Measurements from ENCODE around the gene RASSF1.
A peak's percentile ranks its signal among the peaks of the same experiment; 100 is the strongest.

Gene RASSF1, protein sequence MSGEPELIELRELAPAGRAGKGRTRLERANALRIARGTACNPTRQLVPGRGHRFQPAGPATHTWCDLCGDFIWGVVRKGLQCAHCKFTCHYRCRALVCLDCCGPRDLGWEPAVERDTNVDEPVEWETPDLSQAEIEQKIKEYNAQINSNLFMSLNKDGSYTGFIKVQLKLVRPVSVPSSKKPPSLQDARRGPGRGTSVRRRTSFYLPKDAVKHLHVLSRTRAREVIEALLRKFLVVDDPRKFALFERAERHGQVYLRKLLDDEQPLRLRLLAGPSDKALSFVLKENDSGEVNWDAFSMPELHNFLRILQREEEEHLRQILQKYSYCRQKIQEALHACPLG

DNA sequence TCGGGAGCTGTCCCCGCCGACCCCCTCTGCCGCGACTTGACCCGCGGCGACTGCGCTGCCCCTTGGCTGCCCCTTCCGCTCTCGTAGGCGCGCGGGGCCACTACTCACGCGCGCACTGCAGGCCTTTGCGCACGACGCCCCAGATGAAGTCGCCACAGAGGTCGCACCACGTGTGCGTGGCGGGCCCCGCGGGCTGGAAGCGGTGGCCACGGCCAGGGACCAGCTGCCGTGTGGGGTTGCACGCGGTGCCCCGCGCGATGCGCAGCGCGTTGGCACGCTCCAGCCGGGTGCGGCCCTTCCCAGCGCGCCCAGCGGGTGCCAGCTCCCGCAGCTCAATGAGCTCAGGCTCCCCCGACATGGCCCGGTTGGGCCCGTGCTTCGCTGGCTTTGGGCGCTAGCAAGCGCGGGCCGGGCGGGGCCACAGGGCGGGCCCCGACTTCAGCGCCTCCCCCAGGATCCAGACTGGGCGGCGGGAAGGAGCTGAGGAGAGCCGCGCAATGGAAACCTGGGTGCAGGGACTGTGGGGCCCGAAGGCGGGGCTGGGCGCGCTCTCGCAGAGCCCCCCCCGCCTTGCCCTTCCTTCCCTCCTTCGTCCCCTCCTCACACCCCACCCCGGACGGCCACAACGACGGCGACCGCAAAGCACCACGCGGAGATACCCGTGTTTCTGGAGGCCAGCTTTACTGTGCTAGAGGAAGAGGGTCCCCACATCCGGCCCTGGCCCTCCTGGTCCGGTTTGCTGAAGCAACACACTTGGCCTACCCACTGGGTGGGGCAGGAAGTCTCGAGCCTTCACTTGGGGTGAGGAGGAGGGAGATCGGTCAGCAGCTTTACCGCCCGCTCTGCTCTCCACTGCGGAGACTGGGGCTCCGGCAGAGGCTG lies at the start of gene RASSF1:
TSS of gene RASSF1 (minus strand) at position 389 of the 882 bp plus-strand sequence. CDS start at position 358, 31 bp downstream.
- DNase-seq (ENCODE audit: low read depth): peak; percentile 49

DNA sequence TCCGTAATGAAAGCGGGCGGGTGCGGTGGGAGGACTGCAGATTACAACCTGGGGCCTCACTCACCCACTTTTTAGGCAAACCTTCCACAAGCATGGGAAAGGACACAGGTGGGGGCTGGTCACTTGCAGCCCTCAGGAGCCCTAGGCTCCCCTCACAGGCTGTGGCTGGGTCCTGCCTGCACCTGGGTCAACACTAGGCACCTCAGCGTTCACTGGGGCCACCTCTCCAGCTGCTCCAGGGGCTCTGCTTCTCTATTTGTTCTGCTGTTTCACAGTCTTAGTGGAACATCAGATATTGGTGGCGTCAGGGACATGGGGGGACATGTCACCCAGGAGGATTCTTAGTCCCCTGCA lies 48.8 kb upstream of the RASSF1 start:
- no peak for DNase-seq (ENCODE audit: low read depth)

DNA sequence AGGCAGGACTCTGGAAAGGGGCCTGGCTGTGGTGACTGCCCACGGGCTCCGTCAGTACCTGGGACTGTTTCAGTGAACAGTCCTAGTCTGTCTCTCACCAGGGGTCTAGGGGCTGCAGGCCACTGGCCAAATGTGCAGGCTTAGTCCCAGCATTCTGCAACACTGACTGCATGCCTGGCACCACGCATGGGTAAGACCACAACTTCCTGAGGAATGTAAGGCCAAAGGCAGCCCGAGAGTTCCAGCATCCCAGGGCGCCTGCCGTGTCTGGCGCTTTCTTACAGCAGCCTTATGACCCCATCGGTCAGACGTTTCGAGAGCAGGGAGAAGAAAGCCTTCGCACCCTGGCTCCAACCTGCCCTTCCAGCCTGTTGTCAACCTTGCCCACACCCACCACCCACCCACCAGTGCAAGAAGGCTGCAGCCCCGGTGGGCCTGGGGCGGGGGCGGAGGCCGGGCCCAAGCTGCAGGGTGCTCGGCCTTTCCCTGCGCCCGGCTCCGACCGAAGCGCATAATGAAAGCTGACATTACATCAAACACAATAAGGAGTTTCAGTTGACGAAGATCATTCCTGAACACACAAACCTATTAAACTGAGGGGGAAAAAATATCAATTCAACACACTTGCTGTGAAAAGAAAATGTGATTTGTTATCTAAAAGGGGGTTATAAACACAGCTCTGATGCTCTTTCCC lies 48.2 kb upstream of the RASSF1 start:
- DNase-seq (ENCODE audit: low read depth): no peak

DNA sequence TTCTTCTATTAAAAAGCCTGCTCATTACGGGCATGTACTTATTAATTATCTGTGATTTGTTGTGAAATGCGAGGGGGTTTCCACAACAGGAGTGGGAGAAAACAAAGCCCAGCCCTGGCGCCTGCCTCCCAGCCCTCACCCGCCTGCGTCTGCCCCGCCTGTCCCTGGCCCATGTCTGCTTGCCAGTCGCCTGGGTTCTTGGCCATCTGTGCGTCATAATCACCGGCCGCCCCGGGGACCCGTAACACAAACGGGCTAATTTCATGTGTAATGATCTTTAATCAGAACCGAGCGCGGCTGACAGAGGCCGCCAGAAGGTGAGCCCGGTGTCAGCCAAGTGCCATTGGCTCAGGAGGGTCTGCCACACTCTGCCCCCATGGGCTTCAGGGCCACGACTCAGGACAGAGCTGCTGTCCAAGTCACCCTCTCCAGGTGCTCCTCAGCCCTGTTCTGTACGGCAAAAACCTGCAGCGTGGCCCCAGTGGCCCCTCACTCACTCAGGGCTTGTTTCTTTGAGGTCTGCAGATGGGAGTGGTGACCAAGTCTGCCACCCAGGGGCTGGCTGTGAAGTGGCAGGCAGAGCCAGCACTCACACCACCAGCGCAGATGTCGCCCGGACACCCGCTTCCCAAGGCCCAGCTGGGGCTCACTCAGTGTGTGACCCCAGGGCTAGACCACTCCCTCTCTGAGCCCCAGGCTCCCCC lies 47.5 kb upstream of the RASSF1 start:
- DNase-seq (ENCODE audit: low read depth): no peak

DNA sequence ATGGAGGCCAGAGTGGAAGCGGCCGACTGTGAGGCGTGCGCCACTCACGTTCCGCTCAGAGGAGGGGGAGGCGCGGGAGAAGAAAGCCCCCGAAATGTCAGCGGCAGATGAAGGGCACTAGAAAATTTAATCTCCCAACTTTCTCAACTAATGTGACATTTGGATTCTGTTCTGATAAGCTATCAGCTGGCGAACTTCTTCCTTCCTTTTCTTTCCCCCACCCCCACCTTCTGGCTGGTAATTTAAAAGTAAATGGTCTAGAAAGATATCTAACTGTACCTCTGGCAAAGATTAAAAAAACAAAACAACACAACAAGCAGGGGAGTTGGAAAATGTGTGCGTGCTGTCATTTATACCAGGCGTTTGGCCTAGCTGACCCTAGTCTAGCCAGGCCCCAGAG lies 45.1 kb upstream of the RASSF1 start:
- DNase-seq (ENCODE audit: low read depth): no peak

DNA sequence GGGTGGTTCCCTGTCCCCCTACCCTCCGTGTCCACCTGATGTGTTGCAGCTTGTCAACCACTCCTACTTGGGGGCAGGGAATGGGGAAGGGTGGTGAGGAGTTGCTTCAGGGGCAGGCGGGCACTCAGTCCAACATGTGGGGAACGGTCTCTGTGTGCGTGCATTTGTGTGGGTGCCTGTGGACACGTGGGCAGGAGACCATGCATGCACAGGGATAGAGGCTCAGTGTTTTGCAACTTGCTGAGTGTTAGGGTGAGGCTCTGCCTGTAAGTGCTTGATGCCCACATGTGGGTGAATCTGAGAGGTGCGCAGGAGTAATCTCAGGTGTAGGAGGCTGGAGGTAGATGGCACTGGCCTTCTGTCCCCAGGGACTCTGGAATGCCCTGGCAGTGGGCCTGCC lies 43.1 kb upstream of the RASSF1 start:
- DNase-seq (ENCODE audit: low read depth): no peak

DNA sequence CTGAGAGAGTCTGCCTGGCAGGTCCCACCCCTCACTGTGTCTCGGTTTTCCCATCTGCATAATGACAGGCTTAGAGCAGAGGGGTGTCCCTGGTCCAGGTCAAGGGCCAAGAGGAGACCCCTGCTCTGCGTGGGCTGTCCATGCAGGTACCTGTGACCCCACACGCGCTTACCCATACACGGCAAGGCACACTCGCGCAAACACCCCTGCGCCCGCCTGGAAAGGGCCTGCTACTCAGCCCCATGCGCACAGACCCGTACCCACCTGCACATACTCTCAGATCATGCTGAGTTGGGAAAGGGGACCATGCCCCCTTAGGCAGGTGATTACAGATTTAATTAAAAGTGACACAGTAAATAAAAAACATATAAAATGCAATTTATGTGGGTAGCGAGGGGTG lies 42.1 kb upstream of the RASSF1 start:
- no peak for DNase-seq (ENCODE audit: low read depth)

DNA sequence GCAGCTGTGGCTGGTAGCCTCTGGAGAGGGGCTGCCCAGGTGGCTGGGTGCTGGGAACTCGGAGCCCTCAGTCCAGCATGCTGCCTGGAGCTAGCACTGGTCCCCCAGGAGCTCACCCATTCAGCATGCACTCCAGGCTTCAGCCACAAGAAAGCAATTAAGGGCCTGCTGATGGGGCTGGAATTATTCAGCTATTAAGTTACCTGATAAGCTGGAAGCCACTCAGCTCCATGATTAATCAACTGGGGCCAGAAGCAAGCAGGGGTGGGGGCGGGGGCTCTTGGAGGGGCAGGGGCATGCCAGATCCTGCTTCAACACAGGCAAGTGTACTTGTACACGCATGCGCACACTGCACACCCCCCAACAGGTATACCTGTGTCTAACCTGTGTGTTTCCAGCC lies 40.7 kb upstream of the RASSF1 start:
- no peak for DNase-seq (ENCODE audit: low read depth)

DNA sequence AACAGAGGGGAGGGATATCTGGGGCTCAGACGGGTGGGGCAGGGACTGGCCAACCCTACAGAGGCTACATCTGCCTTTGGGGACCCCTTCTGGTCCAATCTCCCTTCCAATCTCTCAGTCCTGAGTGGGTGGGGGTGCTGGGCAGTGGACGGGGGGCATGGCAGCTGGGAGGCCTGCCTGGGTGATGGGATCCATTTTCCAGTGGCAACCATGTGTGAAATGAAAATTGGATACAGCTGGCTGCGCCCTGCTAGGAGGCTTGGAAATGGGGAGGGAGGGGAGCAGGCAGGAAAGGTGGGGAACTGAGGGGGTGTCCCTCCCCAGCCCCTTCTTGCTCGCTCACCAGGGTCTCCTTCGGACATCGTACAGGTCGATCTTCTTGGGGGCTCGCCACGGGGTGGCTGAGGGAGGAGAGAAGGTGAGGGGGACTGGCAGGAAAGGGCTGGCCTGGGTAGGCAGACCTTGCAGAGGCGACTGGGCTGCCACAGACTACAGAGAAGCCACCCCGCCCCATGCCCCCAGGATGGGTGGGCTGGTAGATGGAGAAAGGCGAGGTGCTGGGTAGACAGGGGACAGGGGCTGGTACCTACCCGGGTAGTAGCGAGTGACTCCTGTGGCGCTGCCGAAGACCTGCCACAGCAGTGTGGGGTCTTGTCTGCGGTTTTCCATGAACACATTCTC lies 39.9 kb upstream of the RASSF1 start:
- DNase-seq (ENCODE audit: low read depth): no peak

DNA sequence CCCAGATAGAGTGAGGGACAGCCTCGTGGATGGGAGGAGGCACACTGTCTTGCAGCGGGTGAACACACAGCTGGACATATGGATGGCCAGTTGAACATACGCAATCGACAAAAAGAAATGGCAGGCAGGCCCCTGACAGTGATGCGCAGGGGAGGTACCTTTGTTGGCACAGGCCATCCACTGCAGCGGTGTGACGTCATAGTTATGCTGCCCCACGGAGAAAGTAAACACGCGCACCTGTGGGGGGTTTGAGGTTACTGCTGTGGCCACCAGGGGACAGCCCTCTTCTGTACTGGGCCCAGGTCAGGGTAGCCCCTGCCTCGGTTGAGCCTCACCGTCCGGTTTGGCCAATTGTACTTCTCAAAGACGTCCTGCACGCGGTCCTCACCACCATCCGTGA lies 38.1 kb upstream of the RASSF1 start:
- no peak for DNase-seq (ENCODE audit: low read depth)

DNA sequence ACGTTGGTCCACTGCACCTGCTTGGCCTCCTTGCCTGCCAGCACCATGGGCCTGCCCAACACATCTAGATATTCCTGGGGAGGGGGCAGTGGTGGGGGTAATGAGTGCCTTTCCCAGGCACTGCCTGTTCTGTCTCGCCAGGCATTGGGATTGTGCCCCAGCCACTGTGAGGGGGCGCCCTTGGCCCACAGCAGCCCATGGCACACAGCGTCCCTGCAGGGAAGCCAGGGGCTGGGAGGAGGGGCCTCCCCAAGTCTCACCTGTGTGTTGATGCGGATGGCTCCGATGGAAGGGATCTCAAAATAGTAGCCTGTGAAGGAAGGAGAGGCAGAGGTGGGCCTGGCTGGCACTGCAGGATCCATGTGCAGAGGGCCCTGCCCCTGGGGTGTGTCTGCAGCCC lies 37.4 kb upstream of the RASSF1 start:
- DNase-seq (ENCODE audit: low read depth): no peak

DNA sequence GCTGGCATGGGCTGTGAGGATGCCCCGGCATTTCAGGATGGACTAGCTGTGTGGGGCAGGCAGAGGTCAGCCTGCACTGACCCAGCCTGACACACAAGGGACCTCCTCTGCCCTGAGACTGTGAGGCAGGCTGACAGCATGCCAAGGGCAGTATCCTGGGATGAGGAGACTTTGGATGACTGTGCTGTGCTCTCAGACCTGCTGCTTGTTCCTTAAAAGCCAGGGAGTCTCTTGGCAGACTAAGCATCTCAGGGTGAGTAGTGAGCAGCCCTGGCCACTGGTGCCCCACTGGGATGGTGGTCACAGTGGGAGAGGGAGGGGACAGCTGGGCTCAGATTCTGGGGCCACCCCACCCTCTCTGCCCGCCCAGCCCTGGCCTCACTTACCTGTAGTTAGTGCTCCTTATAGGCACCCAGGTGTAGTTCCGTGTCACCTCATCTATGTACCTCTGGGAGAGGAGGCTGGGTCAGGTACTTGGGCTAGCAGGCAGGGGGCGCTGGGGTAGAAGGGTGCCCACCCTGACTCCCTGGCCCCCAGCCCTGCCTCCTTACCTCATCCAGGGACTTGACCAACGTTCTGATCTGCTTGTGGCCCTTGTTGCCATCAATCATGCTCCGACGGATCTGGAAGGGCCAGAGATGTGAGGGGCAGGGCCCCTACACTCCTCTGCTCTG lies 34.8 kb upstream of the RASSF1 start:
- DNase-seq (ENCODE audit: low read depth): no peak

DNA sequence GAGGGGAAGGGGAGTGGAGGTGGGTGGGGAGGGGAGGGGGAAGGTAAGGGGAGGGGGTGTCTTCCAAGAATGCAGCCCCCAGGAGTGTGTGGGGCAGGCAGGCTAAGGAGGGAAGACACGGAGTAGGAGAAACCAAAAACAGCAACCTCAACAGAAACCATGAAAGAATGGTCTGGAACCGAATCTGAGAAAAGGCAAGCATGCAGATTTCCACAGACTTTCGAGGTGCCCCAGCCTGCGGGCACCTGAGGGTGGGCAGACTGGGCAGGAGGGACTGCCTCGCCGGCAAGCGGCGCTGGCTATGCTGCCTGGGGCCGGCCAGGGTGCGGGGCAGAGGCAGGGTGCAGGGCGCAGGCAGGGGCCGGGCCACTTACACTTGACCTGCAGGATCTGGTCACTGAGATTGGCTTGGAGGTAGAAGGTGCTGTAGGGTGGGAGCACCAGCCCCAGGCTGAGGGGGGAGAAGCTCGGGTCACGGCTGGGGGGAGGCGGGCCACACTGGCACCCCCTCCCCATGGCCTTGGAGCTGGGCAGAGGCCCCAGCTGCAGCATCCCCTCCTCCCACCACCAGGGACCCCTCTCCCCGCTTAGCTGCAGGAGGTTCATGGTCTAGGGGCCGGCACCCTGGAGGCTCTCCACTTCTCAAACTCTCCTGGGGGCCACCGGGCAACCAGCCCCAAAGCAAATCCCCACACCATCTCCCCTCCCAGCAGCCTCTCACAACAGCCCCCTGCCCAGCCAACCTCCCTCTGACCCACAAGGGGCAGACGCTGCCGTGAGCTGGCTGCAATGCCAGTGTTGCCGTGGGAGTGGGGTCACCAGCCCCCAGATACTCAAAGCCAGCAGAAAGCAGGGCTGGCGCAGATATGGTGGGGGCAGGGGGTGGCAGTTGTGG lies 34.0 kb upstream of the RASSF1 start:
- no peak for DNase-seq (ENCODE audit: low read depth)

DNA sequence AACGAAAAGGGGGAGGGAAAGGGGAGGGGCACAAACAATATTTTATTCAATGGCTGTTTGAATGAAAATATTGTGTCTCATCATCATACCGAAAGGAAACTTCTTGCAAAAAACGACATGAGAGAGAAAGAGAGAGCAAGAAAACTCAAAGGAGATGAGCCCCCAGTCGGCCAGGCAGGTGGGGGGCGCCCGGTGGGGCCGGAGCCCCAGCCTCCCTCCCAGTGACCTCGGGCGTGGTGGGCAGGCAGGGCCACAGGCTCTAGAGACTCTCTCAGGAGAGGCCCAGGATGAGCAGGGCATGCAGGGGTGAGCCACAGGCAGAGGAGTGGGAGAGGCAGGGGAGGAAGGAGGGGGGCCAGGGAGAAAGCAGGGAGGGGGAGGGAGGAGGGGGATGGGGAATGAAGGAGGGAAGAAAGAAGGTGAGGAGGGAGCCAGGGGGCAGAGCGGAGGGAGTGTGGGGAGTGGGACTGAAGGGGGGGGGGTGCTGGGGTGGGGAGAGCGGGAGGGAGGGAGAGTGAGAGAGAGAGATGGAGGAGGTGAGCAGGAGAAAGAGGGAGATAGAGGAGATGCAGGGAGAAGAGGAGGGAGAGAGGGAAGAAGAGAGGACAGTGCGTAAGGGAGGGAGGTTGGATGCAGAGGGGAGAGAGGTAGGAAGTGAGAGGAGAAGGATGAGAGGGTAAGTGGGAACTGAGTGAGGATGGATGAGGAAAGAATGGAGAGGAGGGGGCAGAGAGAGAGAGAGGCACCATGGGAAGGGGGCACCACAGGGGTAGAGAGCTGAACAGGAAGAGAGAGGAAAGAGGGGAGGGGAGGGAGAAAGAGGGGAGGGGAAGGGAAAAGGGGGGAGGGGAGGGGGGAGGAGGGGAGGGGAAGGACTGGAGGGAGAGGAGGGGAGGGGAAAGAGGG lies 32.8 kb upstream of the RASSF1 start:
- no peak for DNase-seq (ENCODE audit: low read depth)

DNA sequence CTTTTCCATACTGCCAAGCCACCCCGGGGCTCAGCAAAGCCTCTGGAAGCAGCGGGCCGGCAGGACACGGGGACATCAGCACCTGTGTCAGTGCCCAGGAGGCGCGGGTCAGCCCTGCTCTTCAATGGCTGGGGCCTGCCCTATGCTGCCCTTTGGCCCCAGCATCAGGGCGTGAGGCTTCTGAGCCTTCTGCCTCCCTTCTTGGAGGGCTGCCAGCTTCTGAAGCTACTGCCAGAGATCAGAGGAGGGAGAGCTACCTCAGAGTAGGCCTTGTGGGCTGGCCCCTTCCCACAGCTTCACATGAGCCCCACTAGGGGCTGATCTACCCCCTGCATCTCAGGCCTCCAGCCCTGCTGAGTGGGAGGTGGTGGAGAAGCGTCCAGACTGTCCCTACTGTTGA lies 31.7 kb upstream of the RASSF1 start:
- no peak for DNase-seq (ENCODE audit: low read depth)

DNA sequence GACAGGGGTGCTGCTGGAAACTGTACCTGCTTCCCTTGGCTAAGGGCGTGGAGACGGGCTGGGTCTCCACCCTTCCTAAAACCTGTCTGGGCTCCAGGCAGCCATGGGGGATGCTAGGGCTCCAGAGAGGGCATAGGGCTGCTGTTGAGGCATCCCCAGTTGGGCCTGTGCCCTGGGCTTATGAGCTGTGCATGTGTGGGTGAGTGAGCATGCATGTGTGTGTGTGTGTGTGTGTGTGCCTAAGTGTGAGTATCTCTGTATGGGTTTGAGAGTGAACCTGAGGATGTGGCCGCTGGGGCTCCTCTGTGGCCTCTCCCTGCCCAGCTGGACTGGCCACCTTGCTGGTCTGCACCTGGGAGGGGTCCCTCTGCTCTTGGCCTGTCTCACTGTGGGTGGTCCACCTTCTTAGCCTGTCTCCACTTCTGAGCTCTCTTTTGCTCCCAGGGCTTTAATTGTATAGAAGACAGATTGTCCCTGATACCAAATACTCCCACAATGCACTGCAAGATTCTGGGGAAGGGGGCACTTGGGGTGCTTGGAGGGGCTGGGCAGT lies 30.6 kb upstream of the RASSF1 start:
- no peak for DNase-seq (ENCODE audit: low read depth)

DNA sequence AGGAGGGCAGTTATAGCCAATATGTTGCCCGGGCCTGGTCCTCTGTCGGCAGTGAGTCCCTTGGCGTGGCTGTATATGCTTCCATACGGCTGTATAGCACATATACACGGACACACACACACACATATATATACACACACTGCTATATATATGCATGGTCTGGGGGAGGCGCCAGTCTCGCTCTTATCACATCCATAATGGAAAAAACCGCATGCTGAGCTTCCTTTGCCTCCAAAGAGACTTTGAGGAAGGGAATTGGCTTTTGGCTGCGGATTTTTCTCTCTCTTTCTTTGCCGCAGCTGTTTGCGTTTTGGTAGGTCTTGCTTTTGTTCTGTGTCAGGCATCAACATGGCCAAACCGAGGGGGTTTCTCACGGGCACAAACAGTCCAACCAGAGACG lies 30.0 kb upstream of the RASSF1 start:
- DNase-seq (ENCODE audit: low read depth): no peak

DNA sequence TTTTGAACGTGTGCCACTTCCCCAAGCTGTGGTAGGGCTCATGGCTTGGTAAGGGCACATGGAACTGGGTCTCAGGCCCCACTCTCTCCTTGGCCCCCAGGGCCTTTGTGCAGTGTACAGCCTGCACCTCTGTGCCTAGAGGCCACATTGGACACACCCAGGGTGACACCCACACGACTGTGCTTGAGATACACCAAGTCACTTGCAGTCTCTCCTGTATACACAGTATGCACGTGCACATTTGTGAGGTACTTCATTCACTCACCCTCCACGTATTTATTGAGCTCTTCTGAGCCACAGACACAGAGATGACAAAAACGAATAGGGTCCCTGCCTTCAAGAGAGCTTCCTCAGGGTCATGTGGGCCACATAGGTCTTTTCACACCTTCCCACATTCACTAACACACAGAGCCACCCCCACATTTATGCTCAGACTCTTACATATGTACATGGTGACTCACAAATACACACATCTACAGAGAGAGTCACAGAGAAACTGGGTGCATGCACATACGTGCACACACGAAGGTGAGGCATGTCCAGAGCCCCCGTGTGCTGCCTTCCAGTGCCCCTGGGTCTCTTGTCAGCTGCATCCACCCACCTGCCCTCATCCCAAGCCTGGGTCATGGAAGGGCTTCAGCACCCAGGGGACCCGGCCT lies 28.5 kb upstream of the RASSF1 start:
- no peak for DNase-seq (ENCODE audit: low read depth)
